ENCODE data around the gene STAT6. TPM values are rescaled to one million over a fixed set of nuclear protein-coding genes. Genes with fewer than 3 reads are reported as not detected.

Gene STAT6
- total and polyA plus RNA-seq, 10 of the 15 experiments (the other 5 are each of a cell fraction or from before 2014, with no cell fraction given): 14.2 to 176 (median 89.6) TPM

DNA sequence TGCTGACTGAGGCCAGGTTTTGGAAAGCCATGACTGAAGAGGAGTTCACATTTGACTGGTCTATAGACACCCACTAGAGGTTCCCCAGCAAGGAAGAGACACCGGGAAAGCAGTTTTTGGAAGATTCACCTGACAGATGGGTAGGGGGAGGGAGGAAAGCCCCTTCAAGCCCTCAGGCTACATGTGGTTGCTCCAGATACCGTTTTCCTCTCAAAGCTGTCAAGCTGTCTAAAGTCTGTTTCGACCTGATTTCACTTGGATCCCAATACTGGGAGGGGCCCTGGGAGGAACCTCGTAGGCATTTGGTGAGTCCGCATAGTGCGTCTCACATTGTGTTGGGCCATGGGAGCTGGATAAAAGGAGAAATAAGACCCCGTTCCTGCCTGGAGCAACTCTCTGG is 15.4 kb upstream of the STAT6 start:
- FAIRE-seq (no peak), ATAC-seq (no peak), DNase-seq (ENCODE audit: low read depth, low spot score) (no peak)
- Histone ChIP-seq H3K4me3 (no peak overlapping the region), H3K9ac (ENCODE audit: control insufficient read depth, insufficient read depth, low read length) (no peak overlapping the region), H3K9me3 (replicated peaks; ENCODE audit: control insufficient read depth, insufficient read depth, low read length) (peaks cover 7% of the 10 kb centered on the region), H4K20me1 (ENCODE audit: control insufficient read depth, insufficient read depth) (no peaks in the 10 kb centered on the region), H3K27ac (ENCODE audit: control insufficient read depth, insufficient read depth) (no peak overlapping the region), H3K36me3 (ENCODE audit: control insufficient read depth in 2 of 2, insufficient read depth in 2 of 2, low read length in 1 of 2) (no peaks in the 10 kb centered on the region), H3K27me3 (replicated peaks in 1 of 2; ENCODE audit: control insufficient read depth in 2 of 2, insufficient read depth in 2 of 2, low read length in 1 of 2) (peaks cover 2 to 5% of the 10 kb centered on the region in 2 experiments), H3K4me1 (ENCODE audit: control insufficient read depth, insufficient read depth, low read length) (peaks cover 9% of the 10 kb centered on the region; the same call in 1 of the 2 replicates), H3K4me2 (ENCODE audit: control insufficient read depth, insufficient read depth) (no peak overlapping the region), H2AFZ (ENCODE audit: control insufficient read depth, low read depth, low read length) (no peak overlapping the region), H3K79me2 (ENCODE audit: control insufficient read depth, insufficient read depth, low read length) (no peaks in the 10 kb centered on the region)
- POLR2A ChIA-PET: no interaction called here
- SMC1A ChIA-PET (ENCODE audit: uncharacterized antibody, unreplicated experiment): interaction anchor here (0.7 to 5.2 kb wide), 5 partner anchors 15 to 58 kb away, joined by 3 to 36 read pairs (median 3); partner anchors contain the start of gene STAT6
- CTCF ChIA-PET: interaction anchor here (1.1 to 9.3 kb wide), 8 partner anchors 10 to 116 kb away, joined by 3 to 159 read pairs (median 6); partner anchors contain the start of gene STAT6
- 53% methylated on average over 7 of the region's 7 CpGs for WGBS (ENCODE audit: insufficient coverage, insufficient replicate concordance, low lambda C conversion rate, missing lambda C conversion rate)
- in situ Hi-C loops (cut with MboI) (no loop called here), intact Hi-C loops (cut with micrococcal nuclease; ENCODE audit: unreplicated experiment) (no loop called here)
- RAD21 ChIA-PET (ENCODE audit: unreplicated experiment): interaction anchor here (0.6 to 1.4 kb wide), 3 partner anchors 56 to 103 kb away, joined by 3 to 4 read pairs (median 4); partner anchors contain the start of gene SHMT2
- no TSS peak for BruUV-seq (replicated peaks)
- TF ChIP-seq, protein P1, sequence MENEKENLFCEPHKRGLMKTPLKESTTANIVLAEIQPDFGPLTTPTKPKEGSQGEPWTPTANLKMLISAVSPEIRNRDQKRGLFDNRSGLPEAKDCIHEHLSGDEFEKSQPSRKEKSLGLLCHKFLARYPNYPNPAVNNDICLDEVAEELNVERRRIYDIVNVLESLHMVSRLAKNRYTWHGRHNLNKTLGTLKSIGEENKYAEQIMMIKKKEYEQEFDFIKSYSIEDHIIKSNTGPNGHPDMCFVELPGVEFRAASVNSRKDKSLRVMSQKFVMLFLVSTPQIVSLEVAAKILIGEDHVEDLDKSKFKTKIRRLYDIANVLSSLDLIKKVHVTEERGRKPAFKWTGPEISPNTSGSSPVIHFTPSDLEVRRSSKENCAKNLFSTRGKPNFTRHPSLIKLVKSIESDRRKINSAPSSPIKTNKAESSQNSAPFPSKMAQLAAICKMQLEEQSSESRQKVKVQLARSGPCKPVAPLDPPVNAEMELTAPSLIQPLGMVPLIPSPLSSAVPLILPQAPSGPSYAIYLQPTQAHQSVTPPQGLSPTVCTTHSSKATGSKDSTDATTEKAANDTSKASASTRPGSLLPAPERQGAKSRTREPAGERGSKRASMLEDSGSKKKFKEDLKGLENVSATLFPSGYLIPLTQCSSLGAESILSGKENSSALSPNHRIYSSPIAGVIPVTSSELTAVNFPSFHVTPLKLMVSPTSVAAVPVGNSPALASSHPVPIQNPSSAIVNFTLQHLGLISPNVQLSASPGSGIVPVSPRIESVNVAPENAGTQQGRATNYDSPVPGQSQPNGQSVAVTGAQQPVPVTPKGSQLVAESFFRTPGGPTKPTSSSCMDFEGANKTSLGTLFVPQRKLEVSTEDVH (IDR thresholded peaks at IDR 0.05; ENCODE audit: low read depth, partially characterized antibody): no peak
- TF ChIP-seq SPI1 (IDR thresholded peaks at IDR 0.05; ENCODE audit: borderline replicate concordance, insufficient read depth, low read depth, low read length): no peak
- TF ChIP-seq, protein P2, sequence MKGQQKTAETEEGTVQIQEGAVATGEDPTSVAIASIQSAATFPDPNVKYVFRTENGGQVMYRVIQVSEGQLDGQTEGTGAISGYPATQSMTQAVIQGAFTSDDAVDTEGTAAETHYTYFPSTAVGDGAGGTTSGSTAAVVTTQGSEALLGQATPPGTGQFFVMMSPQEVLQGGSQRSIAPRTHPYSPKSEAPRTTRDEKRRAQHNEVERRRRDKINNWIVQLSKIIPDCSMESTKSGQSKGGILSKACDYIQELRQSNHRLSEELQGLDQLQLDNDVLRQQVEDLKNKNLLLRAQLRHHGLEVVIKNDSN (IDR thresholded peaks at IDR 0.05; ENCODE audit: borderline replicate concordance, extremely low read length, insufficient read depth, low read depth, low read length): no peak
- no peak for TF ChIP-seq TCF3 (IDR thresholded peaks at IDR 0.05; ENCODE audit: borderline replicate concordance, insufficient read depth, low read depth, low read length)
- no peak for TF ChIP-seq MTA2 (IDR thresholded peaks at IDR 0.05; ENCODE audit: low read depth)
- TF ChIP-seq, protein P3, sequence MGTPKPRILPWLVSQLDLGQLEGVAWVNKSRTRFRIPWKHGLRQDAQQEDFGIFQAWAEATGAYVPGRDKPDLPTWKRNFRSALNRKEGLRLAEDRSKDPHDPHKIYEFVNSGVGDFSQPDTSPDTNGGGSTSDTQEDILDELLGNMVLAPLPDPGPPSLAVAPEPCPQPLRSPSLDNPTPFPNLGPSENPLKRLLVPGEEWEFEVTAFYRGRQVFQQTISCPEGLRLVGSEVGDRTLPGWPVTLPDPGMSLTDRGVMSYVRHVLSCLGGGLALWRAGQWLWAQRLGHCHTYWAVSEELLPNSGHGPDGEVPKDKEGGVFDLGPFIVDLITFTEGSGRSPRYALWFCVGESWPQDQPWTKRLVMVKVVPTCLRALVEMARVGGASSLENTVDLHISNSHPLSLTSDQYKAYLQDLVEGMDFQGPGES (IDR thresholded peaks at IDR 0.05): no peak
- no peak for TF ChIP-seq ZNF384 (IDR thresholded peaks at IDR 0.05; ENCODE audit: borderline replicate concordance, low read depth, low read length)
- no peak for TF ChIP-seq SREBF2 (IDR thresholded peaks at IDR 0.05; ENCODE audit: low read length)
- TF ChIP-seq, protein P4, sequence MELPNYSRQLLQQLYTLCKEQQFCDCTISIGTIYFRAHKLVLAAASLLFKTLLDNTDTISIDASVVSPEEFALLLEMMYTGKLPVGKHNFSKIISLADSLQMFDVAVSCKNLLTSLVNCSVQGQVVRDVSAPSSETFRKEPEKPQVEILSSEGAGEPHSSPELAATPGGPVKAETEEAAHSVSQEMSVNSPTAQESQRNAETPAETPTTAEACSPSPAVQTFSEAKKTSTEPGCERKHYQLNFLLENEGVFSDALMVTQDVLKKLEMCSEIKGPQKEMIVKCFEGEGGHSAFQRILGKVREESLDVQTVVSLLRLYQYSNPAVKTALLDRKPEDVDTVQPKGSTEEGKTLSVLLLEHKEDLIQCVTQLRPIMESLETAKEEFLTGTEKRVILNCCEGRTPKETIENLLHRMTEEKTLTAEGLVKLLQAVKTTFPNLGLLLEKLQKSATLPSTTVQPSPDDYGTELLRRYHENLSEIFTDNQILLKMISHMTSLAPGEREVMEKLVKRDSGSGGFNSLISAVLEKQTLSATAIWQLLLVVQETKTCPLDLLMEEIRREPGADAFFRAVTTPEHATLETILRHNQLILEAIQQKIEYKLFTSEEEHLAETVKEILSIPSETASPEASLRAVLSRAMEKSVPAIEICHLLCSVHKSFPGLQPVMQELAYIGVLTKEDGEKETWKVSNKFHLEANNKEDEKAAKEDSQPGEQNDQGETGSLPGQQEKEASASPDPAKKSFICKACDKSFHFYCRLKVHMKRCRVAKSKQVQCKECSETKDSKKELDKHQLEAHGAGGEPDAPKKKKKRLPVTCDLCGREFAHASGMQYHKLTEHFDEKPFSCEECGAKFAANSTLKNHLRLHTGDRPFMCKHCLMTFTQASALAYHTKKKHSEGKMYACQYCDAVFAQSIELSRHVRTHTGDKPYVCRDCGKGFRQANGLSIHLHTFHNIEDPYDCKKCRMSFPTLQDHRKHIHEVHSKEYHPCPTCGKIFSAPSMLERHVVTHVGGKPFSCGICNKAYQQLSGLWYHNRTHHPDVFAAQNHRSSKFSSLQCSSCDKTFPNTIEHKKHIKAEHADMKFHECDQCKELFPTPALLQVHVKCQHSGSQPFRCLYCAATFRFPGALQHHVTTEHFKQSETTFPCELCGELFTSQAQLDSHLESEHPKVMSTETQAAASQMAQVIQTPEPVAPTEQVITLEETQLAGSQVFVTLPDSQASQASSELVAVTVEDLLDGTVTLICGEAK (IDR thresholded peaks at IDR 0.05; ENCODE audit: borderline replicate concordance): no peak
- TF ChIP-seq, protein P5, sequence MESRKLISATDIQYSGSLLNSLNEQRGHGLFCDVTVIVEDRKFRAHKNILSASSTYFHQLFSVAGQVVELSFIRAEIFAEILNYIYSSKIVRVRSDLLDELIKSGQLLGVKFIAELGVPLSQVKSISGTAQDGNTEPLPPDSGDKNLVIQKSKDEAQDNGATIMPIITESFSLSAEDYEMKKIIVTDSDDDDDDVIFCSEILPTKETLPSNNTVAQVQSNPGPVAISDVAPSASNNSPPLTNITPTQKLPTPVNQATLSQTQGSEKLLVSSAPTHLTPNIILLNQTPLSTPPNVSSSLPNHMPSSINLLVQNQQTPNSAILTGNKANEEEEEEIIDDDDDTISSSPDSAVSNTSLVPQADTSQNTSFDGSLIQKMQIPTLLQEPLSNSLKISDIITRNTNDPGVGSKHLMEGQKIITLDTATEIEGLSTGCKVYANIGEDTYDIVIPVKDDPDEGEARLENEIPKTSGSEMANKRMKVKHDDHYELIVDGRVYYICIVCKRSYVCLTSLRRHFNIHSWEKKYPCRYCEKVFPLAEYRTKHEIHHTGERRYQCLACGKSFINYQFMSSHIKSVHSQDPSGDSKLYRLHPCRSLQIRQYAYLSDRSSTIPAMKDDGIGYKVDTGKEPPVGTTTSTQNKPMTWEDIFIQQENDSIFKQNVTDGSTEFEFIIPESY (IDR thresholded peaks at IDR 0.05): no peak
- TF ChIP-seq RBBP5 (conservative IDR thresholded peaks at IDR 0.05): no peak
- no peak for TF ChIP-seq HDGF (IDR thresholded peaks at IDR 0.05)
- no peak for TF ChIP-seq SMAD5 (IDR thresholded peaks at IDR 0.05; ENCODE audit: low read depth)
